Esophagus (tissue), 2 donors: Measurements from ENCODE around the gene PTPRU. TPM values are rescaled to one million over a fixed set of nuclear protein-coding genes. Genes with fewer than 3 reads are reported as not detected.

Experiments
- H3K27ac ChIP-seq, 2 donors: one replicate each; pipeline ENCODE4 v1.5.1; 2013; ENCODE audit warnings: low read depth in 2 of 2, mild to moderate bottlenecking in 2 of 2, inconsistent platforms in 1 of 2, low read length in 1 of 2, moderate library complexity in 1 of 2
- H3K27me3 ChIP-seq, 2 donors: one replicate each; pipeline ENCODE4 v1.6.1; 2013; ENCODE audit warnings: low read length in 2 of 2, control low read depth in 1 of 2, mild to moderate bottlenecking in 1 of 2; ENCODE audit not compliant: insufficient read depth in 2 of 2, control insufficient read depth in 1 of 2
- H3K36me3 ChIP-seq, 2 donors: one replicate each; pipeline ENCODE4 v1.6.1; 2013; ENCODE audit warnings: low read length in 1 of 2; ENCODE audit not compliant: control insufficient read depth in 2 of 2, insufficient read depth in 2 of 2
- H3K4me1 ChIP-seq, 2 donors: one replicate each; pipeline ENCODE4 v1.6.1; 2013; ENCODE audit warnings: low read length in 1 of 2; ENCODE audit not compliant: control insufficient read depth in 2 of 2, insufficient read depth in 2 of 2
- H3K4me3 ChIP-seq, 2 donors: one replicate each; pipeline ENCODE4 v1.5.1; 2013; ENCODE audit warnings: low read length in 2 of 2, mild to moderate bottlenecking in 2 of 2, low read depth in 1 of 2, moderate library complexity in 1 of 2
- H3K9me3 ChIP-seq, 2 donors: one replicate each; pipeline ENCODE4 v1.6.1; 2013; ENCODE audit warnings: mild to moderate bottlenecking in 2 of 2, low read depth in 1 of 2, low read length in 1 of 2, moderate library complexity in 1 of 2; ENCODE audit not compliant: control insufficient read depth in 2 of 2, insufficient read depth in 1 of 2
- WGBS, 2 donors: extraction: QIAGEN DNeasy Blood & Tissue Kit; methylation state at CpG; one replicate each; pipeline ENCODE4 v1.1.7; 2013; 5-methylcytosine and 5-hydroxymethylcytosine counted together
- polyA plus RNA-seq, 2 donors: library from polyadenylated mRNA; stranded (reverse); fragments of 200-250 nt; gene quantifications; one replicate each; pipeline ENCODE4 v1.2.3, GENCODE V29; 2013
- donor health status: healthy with polysubstance abuse.
- donor health status: Bipolar disorder and iron deficiency.

The PTPRU gene
- polyA plus RNA-seq, 2 donors: 3.7 to 4.0 TPM

- no peak overlapping the region for H3K4me3 ChIP-seq
- no peaks in the 10 kb centered on the region for H3K27me3 ChIP-seq
- H3K27ac ChIP-seq: peak overlapping the region; percentile 70 to 79
- H3K9me3 ChIP-seq: no peaks in the 10 kb centered on the region
- 84 to 85% methylated on average over 6 of the region's 6 CpGs for WGBS, 2 donors
- no peaks in the 10 kb centered on the region for H3K4me1 ChIP-seq
- peaks cover 3 to 8% of the 10 kb centered on the region in 2 donors for H3K36me3 ChIP-seq
Measured at GRCh38 chr1:29201595-29202051, 34.7 kb upstream of the PTPRU start.

DNA sequence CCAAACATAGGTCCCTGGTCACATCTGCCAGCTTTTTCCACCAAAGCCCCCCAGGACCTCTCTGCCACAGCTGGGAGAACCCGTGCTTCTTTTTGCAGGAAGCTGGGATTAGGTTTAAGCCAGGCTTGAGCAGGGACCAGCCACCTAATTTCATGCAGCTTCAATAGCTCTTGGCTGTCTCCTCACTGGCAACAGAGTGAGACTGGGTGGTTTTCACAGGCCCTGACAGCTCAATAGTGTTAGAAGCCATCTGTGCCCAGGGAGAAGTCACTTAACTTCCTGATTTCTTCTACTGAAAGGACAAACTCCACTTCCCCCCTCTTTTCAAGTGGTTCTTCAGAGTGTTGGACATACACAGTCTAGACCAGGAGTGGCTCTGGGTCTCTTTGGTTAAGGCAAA lies 34.3 kb upstream of the PTPRU start:
- Histone ChIP-seq H3K27ac (peak overlapping the region; percentile 70 to 79), H3K4me3 (no peak overlapping the region), H3K36me3 (peaks cover 5 to 10% of the 10 kb centered on the region in 2 donors), H3K4me1 (no peaks in the 10 kb centered on the region), H3K27me3 (no peaks in the 10 kb centered on the region), H3K9me3 (no peaks in the 10 kb centered on the region)
- 33 to 60% methylated on average over 1 of the region's 1 CpG for WGBS, 2 donors

GRCh38 chr1:29202584-29203340 lies 33.6 kb upstream of the PTPRU start:
- H3K27ac ChIP-seq: peak overlapping the region; percentile 70 to 79
- no peaks in the 10 kb centered on the region for H3K4me1 ChIP-seq
- 18 to 23% methylated on average over 14 of the region's 14 CpGs for WGBS, 2 donors
- peaks cover 5 to 10% of the 10 kb centered on the region in 2 donors for H3K36me3 ChIP-seq
- no peak overlapping the region for H3K4me3 ChIP-seq
- no peaks in the 10 kb centered on the region for H3K9me3 ChIP-seq
- no peaks in the 10 kb centered on the region for H3K27me3 ChIP-seq

DNA sequence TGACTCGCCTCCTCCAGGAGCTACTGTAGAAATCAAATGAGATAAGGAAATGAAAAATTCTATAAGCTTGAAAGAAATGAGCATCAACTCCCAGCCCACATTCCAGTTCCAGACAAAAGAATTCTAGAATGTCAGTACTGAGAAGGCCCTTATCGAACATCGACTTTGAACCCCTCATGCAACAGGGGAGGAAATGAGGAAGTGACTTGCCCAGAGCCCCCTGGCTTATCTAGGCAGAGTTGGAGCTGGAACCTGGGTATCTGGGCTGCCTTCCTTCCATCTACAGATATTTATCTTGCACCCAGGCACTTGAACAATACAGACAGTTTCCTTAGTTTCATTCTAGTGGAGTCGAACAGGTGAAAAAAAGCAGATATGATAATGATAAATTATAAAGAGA lies 27.9 kb upstream of the PTPRU start:
- H3K9me3 ChIP-seq: no peaks in the 10 kb centered on the region
- WGBS, 2 donors: 67 to 79% methylated on average over 4 of the region's 4 CpGs
- no peak overlapping the region for H3K27ac ChIP-seq

DNA sequence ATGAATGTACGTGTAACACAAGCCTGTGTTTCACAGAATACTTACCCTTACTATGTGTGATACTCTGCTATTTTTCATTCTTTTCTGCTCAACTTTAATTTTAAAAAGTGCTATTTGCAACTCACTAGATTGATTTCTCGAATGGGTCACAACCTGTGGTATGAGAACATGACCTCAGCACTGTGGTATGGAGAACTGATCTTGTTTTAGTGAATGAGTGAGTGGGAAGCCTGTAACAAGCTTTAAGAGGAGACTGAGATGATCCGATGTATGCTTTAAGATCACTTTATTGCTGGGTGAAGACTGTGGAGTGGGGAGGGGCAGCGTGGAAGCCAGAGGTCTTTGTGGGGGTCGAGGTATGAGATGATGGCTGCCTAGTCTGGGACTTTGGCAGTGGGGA lies 27.1 kb upstream of the PTPRU start:
- Histone ChIP-seq H3K4me1 (no peaks in the 10 kb centered on the region), H3K9me3 (no peaks in the 10 kb centered on the region), H3K27me3 (no peaks in the 10 kb centered on the region), H3K27ac (no peak overlapping the region), H3K4me3 (no peak overlapping the region), H3K36me3 (peaks cover 9 to 15% of the 10 kb centered on the region in 2 donors)
- WGBS, 2 donors: 81 to 82% methylated on average over 5 of the region's 5 CpGs

More for the DNA sequence above, 27.9 kb upstream of the PTPRU start:
- H3K36me3 ChIP-seq: peaks cover 9 to 13% of the 10 kb centered on the region in 2 donors
- H3K4me3 ChIP-seq: no peak overlapping the region
- no peaks in the 10 kb centered on the region for H3K4me1 ChIP-seq
- H3K27me3 ChIP-seq: no peaks in the 10 kb centered on the region

- Histone ChIP-seq H3K9me3 (no peaks in the 10 kb centered on the region), H3K4me3 (no peak overlapping the region), H3K27ac (no peak overlapping the region), H3K27me3 (no peaks in the 10 kb centered on the region), H3K36me3 (peaks cover 9 to 14% of the 10 kb centered on the region in 2 donors), H3K4me1 (no peaks in the 10 kb centered on the region)
- 69 to 72% methylated on average over 7 of the region's 7 CpGs for WGBS, 2 donors
Measured at GRCh38 chr1:29210278-29211085, 25.8 kb upstream of the PTPRU start.

DNA sequence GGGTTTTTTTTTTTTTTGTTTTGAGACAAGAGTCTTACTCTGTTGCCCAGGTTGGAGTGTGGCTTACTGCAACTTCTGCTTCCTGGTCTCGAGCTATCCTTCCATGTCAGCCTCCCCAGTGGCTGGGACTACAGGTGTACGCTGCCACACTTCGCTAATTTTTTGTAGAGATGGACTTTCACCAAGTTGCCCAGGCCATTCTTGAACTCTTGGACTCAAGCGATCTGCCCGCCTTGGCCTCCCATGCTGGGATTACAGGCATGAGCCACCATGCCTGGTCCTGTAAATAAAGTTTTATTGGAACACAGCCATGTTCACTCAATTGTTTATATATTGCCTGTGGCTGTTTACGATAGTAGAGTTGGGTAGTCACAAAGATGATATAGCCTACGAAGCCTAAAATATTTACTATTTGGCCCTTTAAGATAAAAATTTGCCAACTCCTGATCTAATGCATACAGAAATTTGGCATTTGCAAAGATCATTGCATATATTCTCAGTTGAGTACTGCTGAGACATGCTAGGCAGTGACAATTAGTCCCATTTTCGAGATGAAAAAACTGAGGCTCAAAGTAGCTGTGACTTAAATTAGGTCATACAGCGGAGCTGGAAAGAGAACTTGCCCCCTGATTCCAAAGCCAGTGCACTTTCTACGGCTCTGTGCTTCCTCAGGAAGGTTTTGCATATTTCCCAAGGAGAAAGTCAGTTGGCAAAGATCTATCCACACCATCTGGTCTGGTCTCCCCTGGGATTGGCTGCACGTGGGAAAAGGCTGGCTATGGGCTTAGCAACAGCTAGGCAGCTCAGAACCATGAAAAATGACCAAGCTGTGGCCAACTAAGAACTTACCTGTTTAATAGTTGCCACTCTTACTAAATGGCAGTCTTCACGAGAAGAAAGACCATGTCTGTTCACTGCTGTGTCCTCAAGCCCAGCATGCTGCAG lies 25.0 kb upstream of the PTPRU start:
- H3K4me1 ChIP-seq: no peaks in the 10 kb centered on the region
- H3K27ac ChIP-seq: no peak overlapping the region
- 83 to 90% methylated on average over 12 of the region's 12 CpGs for WGBS, 2 donors
- H3K36me3 ChIP-seq: peaks cover 8 to 17% of the 10 kb centered on the region in 2 donors
- no peak overlapping the region for H3K4me3 ChIP-seq
- no peaks in the 10 kb centered on the region for H3K27me3 ChIP-seq
- H3K9me3 ChIP-seq: no peaks in the 10 kb centered on the region

DNA sequence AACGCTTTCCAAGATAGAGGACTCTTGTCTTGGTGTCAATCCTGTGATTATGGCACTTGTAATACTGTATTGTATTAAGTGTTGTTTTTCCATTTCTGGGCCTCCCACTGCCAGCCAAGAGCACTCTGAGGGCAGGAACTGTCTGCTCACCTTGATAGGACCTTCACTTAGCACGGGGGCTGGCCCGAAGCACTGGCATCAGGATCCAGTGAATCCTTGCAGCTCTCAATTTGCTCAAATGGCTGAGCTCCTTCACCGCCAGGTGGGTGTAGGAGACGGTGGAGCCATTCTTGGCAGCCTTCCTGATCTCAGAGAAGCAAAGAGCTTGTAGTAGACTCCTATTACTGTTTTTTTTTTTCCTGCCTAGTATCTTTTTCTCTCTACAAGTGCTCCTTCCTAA lies 23.3 kb upstream of the PTPRU start:
- no peak overlapping the region for H3K4me3 ChIP-seq
- H3K27ac ChIP-seq: no peak overlapping the region
- peaks cover 4 to 13% of the 10 kb centered on the region in 2 donors for H3K36me3 ChIP-seq
- no peaks in the 10 kb centered on the region for H3K9me3 ChIP-seq
- H3K27me3 ChIP-seq: no peaks in the 10 kb centered on the region
- H3K4me1 ChIP-seq: no peaks in the 10 kb centered on the region
- 90 to 92% methylated on average over 5 of the region's 5 CpGs for WGBS, 2 donors

DNA sequence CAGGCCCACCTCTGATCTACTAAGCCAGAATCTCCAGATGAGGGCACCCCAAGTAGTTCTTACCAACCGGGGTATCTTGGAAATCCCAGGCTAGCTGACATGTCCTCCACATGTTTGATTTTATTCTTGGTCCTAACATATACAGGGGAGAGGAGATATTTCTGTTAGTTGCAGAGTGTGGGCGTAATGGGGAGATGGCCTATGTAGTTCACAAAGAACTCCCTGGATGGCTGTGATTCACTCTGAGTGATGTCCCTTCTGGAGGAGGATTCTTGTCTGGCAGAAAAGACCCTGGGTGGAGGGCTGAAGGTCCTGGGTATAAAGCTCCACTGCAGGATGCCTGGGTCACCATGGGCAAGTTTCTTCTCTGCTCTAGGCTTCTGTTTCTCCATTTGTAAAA lies 18.7 kb upstream of the PTPRU start:
- Histone ChIP-seq H3K27ac (no peak overlapping the region), H3K4me3 (no peak overlapping the region), H3K4me1 (no peaks in the 10 kb centered on the region), H3K36me3 (peaks cover 0 to 9% of the 10 kb centered on the region in 2 donors), H3K9me3 (no peaks in the 10 kb centered on the region), H3K27me3 (no peaks in the 10 kb centered on the region)
- WGBS, 2 donors: 92 to 94% methylated on average over 2 of the region's 2 CpGs
